Measurements from ENCODE around the gene ENAM.

The ENAM gene

GRCh38 chr4:70613306-70614183, 15.0 kb upstream of the ENAM start:
- no peak for TF ChIP-seq CTCF (IDR thresholded peaks at IDR 0.05)

- TF ChIP-seq CTCF (IDR thresholded peaks at IDR 0.05) = no peak
Measured at GRCh38 chr4:70614184-70614555, 14.4 kb upstream of the ENAM start.

DNA sequence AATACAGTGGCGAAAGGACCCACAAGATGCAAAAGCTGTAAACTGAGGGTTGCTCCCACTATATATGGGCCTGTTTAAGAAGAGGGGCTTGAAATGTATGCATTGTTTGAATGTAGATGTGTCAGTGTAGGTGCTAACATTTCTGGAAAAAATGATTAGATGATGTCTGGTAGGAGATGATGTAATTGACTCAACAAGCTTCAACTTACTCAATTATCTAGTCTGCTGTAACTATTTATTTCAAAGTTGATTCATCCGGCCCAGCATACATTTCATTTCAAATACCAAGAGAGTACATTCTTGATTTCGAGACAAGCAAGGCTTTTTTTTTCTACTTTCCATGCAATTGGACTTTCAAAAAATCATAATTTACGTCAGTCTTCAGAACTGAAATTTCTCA, 9.3 kb upstream of the ENAM start:
- TF ChIP-seq CTCF (IDR thresholded peaks at IDR 0.05) = no peak

DNA sequence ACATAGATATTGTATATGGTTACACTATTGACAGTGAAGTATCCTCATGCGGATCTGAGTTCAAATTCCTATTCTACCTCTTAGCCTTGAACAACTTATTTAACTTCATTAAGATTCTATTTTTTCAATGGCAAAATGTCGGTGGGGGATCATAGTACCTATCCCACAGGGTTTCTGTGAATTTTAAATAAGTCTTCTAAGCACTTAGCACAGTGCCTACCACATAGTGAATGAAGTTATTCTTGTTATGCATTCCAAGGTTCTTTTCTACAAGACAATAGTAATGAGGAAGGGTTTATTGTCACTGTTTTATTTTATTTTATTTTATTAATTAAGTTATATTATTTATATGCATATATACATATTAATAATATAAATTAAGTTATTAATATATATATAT, 8.8 kb upstream of the ENAM start:
- TF ChIP-seq CTCF (IDR thresholded peaks at IDR 0.05) = no peak

GRCh38 chr4:70623323-70623722, 5.2 kb upstream of the ENAM start:
- TF ChIP-seq CTCF (IDR thresholded peaks at IDR 0.05) = no peak

- TF ChIP-seq CTCF (IDR thresholded peaks at IDR 0.05) = no peak
Measured at GRCh38 chr4:70624226-70624793, 4.2 kb upstream of the ENAM start.

GRCh38 chr4:70627620-70628019, 924 bp upstream of the ENAM start:
- no peak for TF ChIP-seq CTCF (IDR thresholded peaks at IDR 0.05)
